H1 (cell line): ENCODE data around the gene NRTN. TPM values are rescaled to one million over a fixed set of nuclear protein-coding genes. Genes with fewer than 3 reads are reported as not detected.

ENCODE experiments used
- CTCF ChIA-PET: fragments of 300-600 bp; sonication (Branson Sonifier 250); formaldehyde crosslinking; loops from one replicate; lab custom pipeline; 2021; ENCODE audit not compliant: partially characterized antibody; lab: Charles Lee
- POLR2A ChIA-PET: fragments of 300-600 bp; sonication (Branson Sonifier 250); formaldehyde crosslinking; loops from one replicate; lab custom pipeline; 2021; ENCODE audit warnings: inconsistent platforms; ENCODE audit not compliant: partially characterized antibody; lab: Charles Lee
- DNase-seq, 2 experiments: peaks; one replicate each; pipeline versions ENCODE4 v3.0.0 to v3.0.0-alpha.2; 2010 to 2022; ENCODE audit warnings: low spot score in 2 of 2, low read depth in 1 of 2, mixed read lengths in 1 of 2
- FAIRE-seq: peaks from 2 replicates; lab custom pipeline; 2011; peaks lifted over from hg19 to GRCh38; lab: Jason Lieb, UNC
- H2AFZ ChIP-seq: 2 replicates; pipeline ENCODE4 v1.8.1; 2012; ENCODE audit warnings: low read length, inconsistent platforms
- H2AK5ac ChIP-seq: 2 replicates; pipeline ENCODE4 v1.6.1; 2013; ENCODE audit warnings: low read depth, low read length
- H2BK120ac ChIP-seq: replicated peaks from 2 replicates; pipeline ENCODE3; 2013; ENCODE audit warnings: low read depth, low read length, inconsistent platforms
- H2BK12ac ChIP-seq: 2 replicates; pipeline ENCODE4 v1.6.1; 2013; ENCODE audit warnings: low read depth, low read length
- H2BK15ac ChIP-seq: 2 replicates; pipeline ENCODE4 v1.6.1; 2013; ENCODE audit warnings: low read length
- H2BK20ac ChIP-seq: 2 replicates; pipeline ENCODE4 v1.6.1; 2013; ENCODE audit warnings: low read length
- H2BK5ac ChIP-seq: 2 replicates; pipeline ENCODE4 v1.6.1; 2013; ENCODE audit warnings: low read depth, low read length
- H3K14ac ChIP-seq: 2 replicates; pipeline ENCODE4 v1.6.1; 2013; ENCODE audit warnings: inconsistent platforms; ENCODE audit not compliant: insufficient read length
- H3K18ac ChIP-seq: 2 replicates; pipeline ENCODE4 v1.6.1; 2013; ENCODE audit warnings: low read length; ENCODE audit errors: extremely low read depth
- H3K23ac ChIP-seq: 2 replicates; pipeline ENCODE4 v1.6.1; 2013; ENCODE audit warnings: inconsistent platforms; ENCODE audit not compliant: insufficient read length
- H3K23me2 ChIP-seq: 2 replicates; pipeline ENCODE4 v1.6.1; 2013; ENCODE audit warnings: low read depth, low read length
- H3K27ac ChIP-seq: 2 replicates; pipeline ENCODE4 v1.6.1; 2011; ENCODE audit warnings: low read depth, low read length, inconsistent platforms
- H3K27me3 ChIP-seq, 4 experiments: replicated peaks in 1 of 4; 1 replicate in 1 of 4; 2 replicates in 3 of 4; pipeline versions ENCODE4 v1.6.1 to v1.8.1; 2011 to 2013; ENCODE audit warnings: low read length in 3 of 4, mild to moderate bottlenecking in 3 of 4, inconsistent platforms in 2 of 4, mixed read lengths in 2 of 4, moderate library complexity in 1 of 4; ENCODE audit not compliant: control insufficient read depth in 3 of 4, insufficient read depth in 3 of 4; ENCODE audit errors: extremely low read depth in 1 of 4
- H3K36me3 ChIP-seq, 4 experiments: 2 replicates each; pipeline versions ENCODE4 v1.6.1 to v1.8.1; 2011 to 2013; ENCODE audit warnings: mild to moderate bottlenecking in 4 of 4, low read length in 3 of 4, moderate library complexity in 2 of 4, control low read depth in 1 of 4, inconsistent platforms in 1 of 4; ENCODE audit not compliant: insufficient read depth in 4 of 4, control insufficient read depth in 2 of 4
- H3K4ac ChIP-seq: replicated peaks from 2 replicates; pipeline ENCODE3; 2013; ENCODE audit warnings: low read length, low read depth, mixed read lengths, inconsistent platforms; ENCODE audit not compliant: insufficient read length
- H3K4me1 ChIP-seq, 4 experiments: replicated peaks in 1 of 4; 1 replicate in 1 of 4; 2 replicates in 3 of 4; pipeline versions ENCODE4 v1.6.1 to v1.8.1; 2011 to 2013; ENCODE audit warnings: low read length in 3 of 4, inconsistent platforms in 2 of 4, mixed read lengths in 1 of 4; ENCODE audit not compliant: insufficient read depth in 4 of 4, control insufficient read depth in 3 of 4
- H3K4me2 ChIP-seq, 2 experiments: 2 replicates each; pipeline versions ENCODE4 v1.6.1 to v1.8.1; 2011 to 2013; ENCODE audit warnings: low read depth in 2 of 2, low read length in 2 of 2, control low read depth in 1 of 2, inconsistent platforms in 1 of 2, mild to moderate bottlenecking in 1 of 2; ENCODE audit not compliant: insufficient read depth in 1 of 2
- H3K4me3 ChIP-seq, 4 experiments: fragments of 200-600, 300-600 bp in 1 of 4; sonication (generic), shearing (Covaris generic), sonication (Bioruptor Twin) in 1 of 4; 2 replicates each; pipeline versions ENCODE4 v1.5.1 to v1.8.1; 2011 to 2016; ENCODE audit warnings: low read length in 4 of 4, low read depth in 3 of 4, control low read depth in 2 of 4, inconsistent platforms in 2 of 4, mild to moderate bottlenecking in 2 of 4, mixed read lengths in 1 of 4, moderate library complexity in 1 of 4; ENCODE audit not compliant: insufficient read depth in 2 of 4; ENCODE audit errors: extremely low read depth in 1 of 4
- H3K56ac ChIP-seq: replicated peaks from 2 replicates; pipeline ENCODE3; 2013; ENCODE audit warnings: low read depth, mild to moderate bottlenecking, mixed read lengths, low read length, inconsistent platforms; ENCODE audit not compliant: insufficient read length
- H3K79me1 ChIP-seq: 2 replicates; pipeline ENCODE4 v1.6.1; 2013; ENCODE audit warnings: low read depth, low read length, control low read depth
- H3K79me2 ChIP-seq, 2 experiments: 2 replicates each; pipeline versions ENCODE4 v1.6.1 to v1.8.1; 2012 to 2013; ENCODE audit warnings: low read length in 2 of 2, mild to moderate bottlenecking in 2 of 2, inconsistent platforms in 1 of 2; ENCODE audit not compliant: insufficient read depth in 2 of 2, control insufficient read depth in 1 of 2
- H3K9ac ChIP-seq, 4 experiments: replicated peaks in 1 of 4; 1 replicate in 1 of 4; 2 replicates in 3 of 4; pipeline versions ENCODE4 v1.6.1 to v1.8.1; 2011 to 2013; ENCODE audit warnings: low read depth in 3 of 4, low read length in 3 of 4, control low read depth in 2 of 4, mild to moderate bottlenecking in 2 of 4, moderate library complexity in 2 of 4, inconsistent platforms in 1 of 4; ENCODE audit errors: extremely low read depth in 1 of 4
- H3K9me3 ChIP-seq, 2 experiments: 2 replicates each; pipeline versions ENCODE4 v1.6.1 to v1.8.1; 2012 to 2013; ENCODE audit warnings: mild to moderate bottlenecking in 2 of 2, moderate library complexity in 2 of 2, control low read depth in 1 of 2, inconsistent platforms in 1 of 2, low read depth in 1 of 2, low read length in 1 of 2, mixed read lengths in 1 of 2; ENCODE audit not compliant: insufficient read depth in 2 of 2
- H4K20me1 ChIP-seq, 2 experiments: replicated peaks in 1 of 2; 2 replicates each; pipeline versions ENCODE3 to v1.8.1; 2011 to 2013; ENCODE audit warnings: inconsistent platforms in 2 of 2, low read length in 2 of 2, mild to moderate bottlenecking in 1 of 2; ENCODE audit not compliant: insufficient read depth in 2 of 2, control insufficient read depth in 1 of 2
- H4K5ac ChIP-seq: 2 replicates; pipeline ENCODE4 v1.6.1; 2013; ENCODE audit warnings: low read length, low read depth, mixed read lengths, inconsistent platforms; ENCODE audit not compliant: insufficient read length
- H4K8ac ChIP-seq: 2 replicates; pipeline ENCODE4 v1.8.0; 2013; ENCODE audit warnings: mild to moderate bottlenecking, moderate library complexity, low read length, inconsistent platforms; ENCODE audit not compliant: insufficient read depth; ENCODE audit errors: extremely low read depth
- H4K91ac ChIP-seq: replicated peaks from 2 replicates; pipeline ENCODE3; 2013; ENCODE audit warnings: low read length, mixed read lengths, inconsistent platforms; ENCODE audit not compliant: insufficient read length
- BRCA1 ChIP-seq: IDR thresholded peaks from 2 replicates; pipeline ENCODE4 v1.6.1; 2012; ENCODE audit warnings: low read depth, low read length, improper control_type of control experiment
- CBX8 ChIP-seq: fragments of 300-800, 300-1000 bp; sonication (generic); IDR thresholded peaks from 2 replicates; pipeline ENCODE4 v1.7.1; 2016; ENCODE audit warnings: low read depth, low read length, borderline replicate concordance
- CHD1 ChIP-seq: IDR thresholded peaks from 2 replicates; pipeline ENCODE4 v1.6.1; 2012; ENCODE audit warnings: low read depth, low read length, improper control_type of control experiment
- CREB1 ChIP-seq: IDR thresholded peaks from 2 replicates; pipeline ENCODE4 v1.6.1; 2012; ENCODE audit warnings: inconsistent platforms
- CTBP2 ChIP-seq: IDR thresholded peaks from 2 replicates; pipeline ENCODE4 v1.7.0; 2011; ENCODE audit warnings: borderline replicate concordance, mild to moderate bottlenecking, moderate library complexity, mixed read lengths, low read length; ENCODE audit not compliant: insufficient read depth, insufficient read length
- GTF2F1 ChIP-seq: IDR thresholded peaks from 2 replicates; pipeline ENCODE4 v1.6.1; 2012; ENCODE audit warnings: low read depth, low read length, improper control_type of control experiment, borderline replicate concordance
- KDM5A ChIP-seq: fragments of 200-600 bp; IDR thresholded peaks from 2 replicates; pipeline ENCODE4 v1.7.1; 2012; ENCODE audit warnings: mild to moderate bottlenecking, low read length, inconsistent platforms, mixed read lengths
- RAD21 ChIP-seq, 2 experiments: IDR thresholded peaks in 1 of 2; conservative IDR thresholded peaks in 1 of 2; 2 replicates each; pipeline ENCODE4 v1.6.1; 2011; ENCODE audit warnings: low read depth in 2 of 2, low read length in 2 of 2, improper control_type of control experiment in 1 of 2, inconsistent platforms in 1 of 2, mild to moderate bottlenecking in 1 of 2, moderate library complexity in 1 of 2
- RNF2 ChIP-seq: fragments of 200-900, 300-1000 bp; sonication (generic); IDR thresholded peaks from 2 replicates; pipeline ENCODE4 v1.7.1; 2016; ENCODE audit warnings: borderline replicate concordance, low read depth, mild to moderate bottlenecking, antibody characterized with exemption, low read length; ENCODE audit not compliant: poor library complexity, severe bottlenecking; ENCODE audit errors: missing control alignments
- SAP30 ChIP-seq: fragments of 300-600 bp; sonication (generic); IDR thresholded peaks from 2 replicates; pipeline ENCODE4 v1.7.1; 2012; ENCODE audit warnings: low read length, moderate library complexity, mild to moderate bottlenecking, inconsistent platforms; ENCODE audit not compliant: insufficient read depth, insufficient replicate concordance
- SIX5 ChIP-seq: IDR thresholded peaks from 2 replicates; pipeline ENCODE4 v1.6.1; 2011; ENCODE audit warnings: mild to moderate bottlenecking, low read depth, low read length
- SP4 ChIP-seq: IDR thresholded peaks from 2 replicates; pipeline ENCODE4 v1.6.1; 2012; ENCODE audit warnings: low read length, inconsistent platforms
- ZNF274 ChIP-seq: IDR thresholded peaks from 2 replicates; pipeline ENCODE4 v1.7.0; 2012; ENCODE audit warnings: low read length, borderline replicate concordance; ENCODE audit errors: extremely low read depth
- WGBS, 2 experiments: shearing (Covaris generic) in 1 of 2; methylation state at CpG; one replicate each; pipeline versions ENCODE4 v1.1.6 to v1.1.7; 2013 to 2015; ENCODE audit warnings: low lambda C conversion rate in 2 of 2, mixed read lengths in 2 of 2, inconsistent platforms in 1 of 2, low coverage in 1 of 2, missing lambda C conversion rate in 1 of 2; ENCODE audit not compliant: insufficient replicate concordance in 2 of 2, insufficient coverage in 1 of 2, insufficient read length in 1 of 2; ENCODE audit errors: extremely low coverage in 1 of 2, missing lambda C conversion rate in 1 of 2; 5-methylcytosine and 5-hydroxymethylcytosine counted together
- polyA plus RNA-seq, 7 experiments: library from polyadenylated mRNA; depleted of rRNA in 3 of 7; stranded (reverse) in 5 of 7; unstranded in 2 of 7; fragments of >200 nt in 5 of 7; fragments of 200-250 nt in 2 of 7; gene quantifications; 1 replicate in 5 of 7; 2 replicates in 1 of 7; 4 replicates in 1 of 7; pipeline versions ENCODE4 v1.2.1 to v1.2.3, GENCODE V29; 2011 to 2013; ENCODE audit warnings: missing spikeins in 2 of 7, mixed read lengths in 2 of 7
- total RNA-seq: library from RNA; stranded (reverse); fragmentation: NEBNext Ultra II Directional; extraction: Animal tissue kit (Norgen Biotek cat#: 25700); gene quantifications from 2 replicates; pipeline ENCODE4 v1.2.1, GENCODE V29; 2021

NRTN gene
- total and polyA plus RNA-seq, 2 of the 8 experiments (the other 6 are each of a cell fraction or from before 2014, with no cell fraction given), result 3.9 to 5.3 TPM

DNA sequence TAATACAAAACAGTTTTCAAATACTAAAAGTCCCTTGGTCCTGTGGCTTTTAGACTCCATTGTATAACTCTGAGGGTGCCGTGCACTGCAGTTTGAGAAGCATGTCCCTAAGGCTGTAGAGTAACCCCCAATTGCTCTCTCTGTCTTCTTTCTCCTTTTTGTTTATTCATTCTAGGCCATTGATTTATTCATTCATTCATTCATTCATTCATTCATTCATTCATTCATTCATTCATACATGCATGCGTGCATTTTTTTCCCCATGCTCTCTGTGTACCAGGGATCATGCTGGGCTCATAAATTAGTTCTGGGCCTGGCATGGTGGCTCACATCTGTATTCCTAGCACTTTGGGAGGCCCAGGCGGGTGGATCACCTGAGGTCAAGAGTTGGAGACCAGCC, 39.6 kb upstream of the NRTN start:
- no peak overlapping the region for H3K4ac ChIP-seq
- no peaks in the 10 kb centered on the region for H3K9me3 ChIP-seq
- ChIA-PET POLR2A (no interaction called here), CTCF (no interaction called here)
- no peak overlapping the region for H4K91ac ChIP-seq
- peaks cover 0 to 5% of the 10 kb centered on the region in 2 experiments for H4K20me1 ChIP-seq
- no peak overlapping the region for H2AK5ac ChIP-seq
- H3K9ac ChIP-seq, result no peak overlapping the region
- H2BK12ac ChIP-seq, result no peak overlapping the region
- DNase-seq, result no peak
- H4K8ac ChIP-seq, result no peak overlapping the region
- 86% methylated on average over 3 of the region's 3 CpGs; no CpG with 5 or more reads in 1 of the 2 experiments for WGBS, 2 experiments
- no peaks in the 10 kb centered on the region for H3K36me3 ChIP-seq
- no peaks in the 10 kb centered on the region for H3K79me1 ChIP-seq
- no peak overlapping the region for H3K23ac ChIP-seq
- no peak overlapping the region for H2AFZ ChIP-seq
- no peak overlapping the region for H2BK5ac ChIP-seq
- no peak overlapping the region for H3K56ac ChIP-seq
- H3K4me3 ChIP-seq, result no peak overlapping the region
- no peaks in the 10 kb centered on the region for H3K27me3 ChIP-seq
- FAIRE-seq, result no peak
- H3K23me2 ChIP-seq, result peaks cover 7% of the 10 kb centered on the region; the same call in 1 of the 2 replicates
- H3K79me2 ChIP-seq, result no peaks in the 10 kb centered on the region
- no peaks in the 10 kb centered on the region for H3K4me1 ChIP-seq
- no peak overlapping the region for H2BK20ac ChIP-seq
- no peak overlapping the region for H2BK15ac ChIP-seq
- no peak overlapping the region for H3K14ac ChIP-seq
- no peak overlapping the region for H2BK120ac ChIP-seq
- H3K27ac ChIP-seq, result no peak overlapping the region
- H3K4me2 ChIP-seq, result no peak overlapping the region
- H4K5ac ChIP-seq, result no peak overlapping the region
- H3K18ac ChIP-seq, result no peak overlapping the region
- TF ChIP-seq SAP30, result no peak
- no peak for TF ChIP-seq SP4
- no peak for TF ChIP-seq ZNF274
- no peak for TF ChIP-seq CHD1
- TF ChIP-seq CTBP2, result no peak
- TF ChIP-seq CBX8, result no peak
- TF ChIP-seq CREB1, result no peak
- TF ChIP-seq KDM5A, result no peak
- no peak for TF ChIP-seq SIX5
- no peak for TF ChIP-seq RNF2
- no peak for TF ChIP-seq GTF2F1
- TF ChIP-seq RAD21 (IDR thresholded peaks at IDR 0.05 in 1 of 2, conservative IDR thresholded peaks at IDR 0.05 in 1 of 2; ENCODE audit: low read depth in 2 of 2, low read length in 2 of 2), result no peak
- no peak for TF ChIP-seq BRCA1
